Spleen (tissue), 11 donors: ENCODE results near the gene CLMN. TPM values are rescaled to one million over a fixed set of nuclear protein-coding genes. Genes with fewer than 3 reads are reported as not detected.

ENCODE experiments used
- DNase-seq: peaks from one replicate; pipeline ENCODE4 v3.0.0-alpha.2; 2020
- H3K27ac ChIP-seq, 8 donors: fragments of 200-600 bp; sonication (generic) in 7 of 8; 1 replicate in 4 of 8; 2 replicates in 4 of 8; pipeline versions ENCODE4 v1.5.0 to v1.8.0; 2016 to 2021; ENCODE audit warnings: inconsistent platforms in 4 of 8, mild to moderate bottlenecking in 4 of 8, moderate library complexity in 1 of 8
- H3K27me3 ChIP-seq, 7 donors: fragments of 200-600 bp; sonication (generic) in 6 of 7; replicated peaks in 1 of 7; 1 replicate in 4 of 7; 2 replicates in 3 of 7; pipeline versions ENCODE4 v1.5.0 to v1.8.0; 2016 to 2021; ENCODE audit warnings: inconsistent platforms in 3 of 7, mild to moderate bottlenecking in 1 of 7
- H3K36me3 ChIP-seq, 6 donors: fragments of 200-600 bp; sonication (generic) in 5 of 6; 1 replicate in 4 of 6; 2 replicates in 2 of 6; pipeline versions ENCODE4 v1.5.0 to v1.8.0; 2016 to 2021; ENCODE audit warnings: inconsistent platforms in 2 of 6
- H3K4me1 ChIP-seq, 6 donors: fragments of 200-600 bp; sonication (generic) in 5 of 6; 1 replicate in 3 of 6; 2 replicates in 3 of 6; pipeline versions ENCODE4 v1.5.0 to v1.8.0; 2016 to 2021; ENCODE audit warnings: inconsistent platforms in 3 of 6
- H3K4me3 ChIP-seq, 8 donors: fragments of 200-600 bp; sonication (generic) in 7 of 8; 1 replicate in 4 of 8; 2 replicates in 4 of 8; pipeline versions ENCODE4 v1.5.0 to v1.8.0; 2016 to 2021; ENCODE audit warnings: inconsistent platforms in 4 of 8, mild to moderate bottlenecking in 4 of 8, moderate library complexity in 2 of 8
- H3K9me3 ChIP-seq, 8 donors: fragments of 200-600 bp; sonication (generic) in 7 of 8; 1 replicate in 4 of 8; 2 replicates in 4 of 8; pipeline versions ENCODE4 v1.5.0 to v1.8.0; 2016 to 2021; ENCODE audit warnings: inconsistent platforms in 4 of 8
- CTCF ChIP-seq, 11 experiments: fragments of 200-600 bp in 7 of 11; fragments of 450-650 bp in 4 of 11; sonication (generic) in 4 of 11; IDR thresholded peaks in 8 of 11; conservative IDR thresholded peaks in 3 of 11; 1 replicate in 7 of 11; 2 replicates in 4 of 11; pipeline versions ENCODE4 v1.4.0 to v1.8.0; 2016 to 2021; ENCODE audit warnings: antibody characterized with exemption in 11 of 11, inconsistent platforms in 4 of 11, mild to moderate bottlenecking in 1 of 11
- POLR2A ChIP-seq, 3 donors: fragments of 450-650 bp; IDR thresholded peaks; one replicate each; pipeline ENCODE4 v1.5.1; 2017; ENCODE audit warnings: antibody characterized with exemption in 3 of 3, mild to moderate bottlenecking in 1 of 3
- POLR2AphosphoS5 ChIP-seq, 3 donors: sonication (generic); formaldehyde crosslinking; IDR thresholded peaks; one replicate each; pipeline ENCODE4 v1.5.1; 2017; ENCODE audit warnings: antibody characterized with exemption in 3 of 3
- WGBS, 5 donors: extraction: QIAGEN DNeasy Blood & Tissue Kit in 3 of 5; methylation state at CpG; one replicate each; pipeline versions ENCODE4 v1.1.5 to v1.1.7; 2013 to 2018; 5-methylcytosine and 5-hydroxymethylcytosine counted together
- intact Hi-C: fragments of 100-400 bp; cut with DNase I; formaldehyde crosslinking; loops from one replicate; pipeline ENCODE4 v1.15.0; 2023; ENCODE audit warnings: low total_unique reads
- polyA plus RNA-seq, 3 donors: library from polyadenylated mRNA; stranded (reverse); fragments of 200-250 nt; gene quantifications; one replicate each; pipeline ENCODE4 v1.2.1, GENCODE V29; 2013
- total RNA-seq, 7 donors: library from RNA; depleted of rRNA in 3 of 7; stranded (reverse); fragments of >200 nt in 3 of 7; fragmentation: NEBNext Ultra II Directional in 4 of 7; extraction: Animal tissue kit (Norgen Biotek cat#: 25700) in 4 of 7; gene quantifications; one replicate each; pipeline versions ENCODE4 v1.1.0 to v1.2.1, GENCODE V29; 2016 to 2021
- donor health status: healthy with polysubstance abuse.
- donor health status: DM: no; HTN: no; CAD: no; lungs with moderate emphysema.
- donor health status: DM: no; HTN: no; CAD: no.
- donor health status: Bipolar disorder and iron deficiency.
- donor health status: healthy.
- donor health status: DM: no; HTN: no; CAD: no.
- donor health status: DM: yes; HTN: yes; CAD: no.

Gene CLMN
- total and polyA plus RNA-seq, 10 donors, result 2.7 to 21.4 (median 14.8) TPM

GRCh38 chr14:95294834-95295599, 24.7 kb downstream of the CLMN start:
- no peak for DNase-seq
- 78 to 89% (median 84%) methylated on average over 9 of the region's 9 CpGs for WGBS, 5 donors
- Histone ChIP-seq H3K27me3 (peaks cover 0 to 20% (median 0%) of the 10 kb centered on the region in 7 donors), H3K27ac (no peak overlapping the region), H3K9me3 (peaks cover 0 to 10% (median 0%) of the 10 kb centered on the region in 8 donors), H3K4me1 (peaks cover 0 to 32% (median 15%) of the 10 kb centered on the region in 6 donors), H3K4me3 (no peak overlapping the region), H3K36me3 (no peaks in the 10 kb centered on the region)
- TF ChIP-seq CTCF (IDR thresholded peaks at IDR 0.05 in 8 of 11, conservative IDR thresholded peaks at IDR 0.05 in 3 of 11), result no peak
- no peak for TF ChIP-seq POLR2A (IDR thresholded peaks at IDR 0.05)
- no peak for TF ChIP-seq POLR2AphosphoS5 (IDR thresholded peaks at IDR 0.05)
- intact Hi-C loops, result no loop called here

GRCh38 chr14:95294320-95294719, 25.4 kb downstream of the CLMN start:
- H3K36me3 ChIP-seq, result no peaks in the 10 kb centered on the region
- no peak overlapping the region for H3K4me3 ChIP-seq
- no peak for TF ChIP-seq POLR2AphosphoS5 (IDR thresholded peaks at IDR 0.05)
- TF ChIP-seq POLR2A (IDR thresholded peaks at IDR 0.05), result no peak
- TF ChIP-seq CTCF (IDR thresholded peaks at IDR 0.05 in 8 of 11, conservative IDR thresholded peaks at IDR 0.05 in 3 of 11), result no peak
- H3K9me3 ChIP-seq, result peaks cover 0 to 10% (median 0%) of the 10 kb centered on the region in 8 donors
- peaks cover 0 to 28% (median 13%) of the 10 kb centered on the region in 6 donors for H3K4me1 ChIP-seq
- 88 to 93% (median 89%) methylated on average over 7 of the region's 7 CpGs for WGBS, 5 donors
- DNase-seq, result no peak
- intact Hi-C loops, result no loop called here
- no peak overlapping the region for H3K27ac ChIP-seq
- peaks cover 0 to 20% (median 0%) of the 10 kb centered on the region in 7 donors for H3K27me3 ChIP-seq

- no peak for DNase-seq
- WGBS, 5 donors, result 59 to 73% (median 60%) methylated on average over 5 of the region's 5 CpGs
- H3K27ac ChIP-seq, result no peak overlapping the region
- TF ChIP-seq POLR2A (IDR thresholded peaks at IDR 0.05), result no peak
- TF ChIP-seq POLR2AphosphoS5 (IDR thresholded peaks at IDR 0.05), result no peak
- no peak overlapping the region for H3K4me3 ChIP-seq
- intact Hi-C loops, result no loop called here
- H3K4me1 ChIP-seq, result peaks cover 0 to 28% (median 13%) of the 10 kb centered on the region in 6 donors
- H3K9me3 ChIP-seq, result peaks cover 0 to 10% (median 0%) of the 10 kb centered on the region in 8 donors
- H3K36me3 ChIP-seq, result no peaks in the 10 kb centered on the region
- peaks cover 0 to 20% (median 0%) of the 10 kb centered on the region in 7 donors for H3K27me3 ChIP-seq
These were observed 26.3 kb downstream of the CLMN start for GRCh38 chr14:95293449-95293848.

- Histone ChIP-seq H3K4me1 (peaks cover 0 to 28% (median 13%) of the 10 kb centered on the region in 6 donors), H3K9me3 (peaks cover 0 to 10% (median 0%) of the 10 kb centered on the region in 8 donors), H3K4me3 (no peak overlapping the region), H3K27ac (no peak overlapping the region), H3K36me3 (no peaks in the 10 kb centered on the region), H3K27me3 (peaks cover 0 to 20% (median 0%) of the 10 kb centered on the region in 7 donors)
- WGBS, 5 donors, result 69 to 84% (median 74%) methylated on average over 8 of the region's 8 CpGs
- TF ChIP-seq CTCF (IDR thresholded peaks at IDR 0.05 in 8 of 11, conservative IDR thresholded peaks at IDR 0.05 in 3 of 11) (no peak), POLR2AphosphoS5 (IDR thresholded peaks at IDR 0.05) (no peak), POLR2A (IDR thresholded peaks at IDR 0.05) (no peak)
- no peak for DNase-seq
- intact Hi-C loops, result no loop called here
These were observed 26.9 kb downstream of the CLMN start for GRCh38 chr14:95292660-95293425.
